Fibroblast of lung (primary cell): ENCODE results near the gene SYNPR.

Source experiments
- EZH2 ChIP-seq: IDR thresholded peaks from 2 replicates; pipeline ENCODE4 v1.5.1; 2012; ENCODE audit warnings: low read length, control low read depth, mild to moderate bottlenecking; ENCODE audit errors: missing control alignments
- TF ChIP-seq, protein P1 (sequence below), 2 donors: IDR thresholded peaks in 1 of 2; conservative IDR thresholded peaks in 1 of 2; 1 replicate in 1 of 2; 2 replicates in 1 of 2; pipeline ENCODE4 v1.5.1; 2011 to 2012; ENCODE audit warnings: low read length in 2 of 2, control low read depth in 1 of 2, inconsistent platforms in 1 of 2, low read depth in 1 of 2, mild to moderate bottlenecking in 1 of 2

- no peak for TF ChIP-seq EZH2
- TF ChIP-seq, protein P1, sequence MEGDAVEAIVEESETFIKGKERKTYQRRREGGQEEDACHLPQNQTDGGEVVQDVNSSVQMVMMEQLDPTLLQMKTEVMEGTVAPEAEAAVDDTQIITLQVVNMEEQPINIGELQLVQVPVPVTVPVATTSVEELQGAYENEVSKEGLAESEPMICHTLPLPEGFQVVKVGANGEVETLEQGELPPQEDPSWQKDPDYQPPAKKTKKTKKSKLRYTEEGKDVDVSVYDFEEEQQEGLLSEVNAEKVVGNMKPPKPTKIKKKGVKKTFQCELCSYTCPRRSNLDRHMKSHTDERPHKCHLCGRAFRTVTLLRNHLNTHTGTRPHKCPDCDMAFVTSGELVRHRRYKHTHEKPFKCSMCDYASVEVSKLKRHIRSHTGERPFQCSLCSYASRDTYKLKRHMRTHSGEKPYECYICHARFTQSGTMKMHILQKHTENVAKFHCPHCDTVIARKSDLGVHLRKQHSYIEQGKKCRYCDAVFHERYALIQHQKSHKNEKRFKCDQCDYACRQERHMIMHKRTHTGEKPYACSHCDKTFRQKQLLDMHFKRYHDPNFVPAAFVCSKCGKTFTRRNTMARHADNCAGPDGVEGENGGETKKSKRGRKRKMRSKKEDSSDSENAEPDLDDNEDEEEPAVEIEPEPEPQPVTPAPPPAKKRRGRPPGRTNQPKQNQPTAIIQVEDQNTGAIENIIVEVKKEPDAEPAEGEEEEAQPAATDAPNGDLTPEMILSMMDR (conservative IDR thresholded peaks at IDR 0.05 in 1 of 2, IDR thresholded peaks at IDR 0.05 in 1 of 2; ENCODE audit: low read depth in 1 of 2, low read length in 2 of 2): no peak
These were observed 298.7 kb downstream of the SYNPR start for GRCh38 chr3:63576846-63577245.
